Smooth muscle cell (in vitro differentiated cells): ENCODE data around the gene ALG14. TPM values are rescaled to one million over a fixed set of nuclear protein-coding genes. Genes with fewer than 3 reads are reported as not detected.
A peak's percentile ranks its signal among the peaks of the same experiment; 100 is the strongest.

Source experiments
- DNase-seq: peaks from one replicate; lab custom pipeline; 2025; ENCODE audit not compliant: unreplicated experiment; lab: John Stamatoyannopoulos, UW
- H2AFZ ChIP-seq: fragments of 200-600 bp; sonication (generic); 2 replicates; pipeline ENCODE4 v1.6.0; 2016; ENCODE audit warnings: antibody characterized with exemption, low read depth, mild to moderate bottlenecking
- H3F3A ChIP-seq: fragments of 200-600 bp; sonication (generic); 2 replicates; pipeline ENCODE4 v1.6.0; 2017; ENCODE audit warnings: antibody characterized with exemption, low read depth
- H3K27ac ChIP-seq: fragments of 200-600 bp; sonication (generic); 2 replicates; pipeline ENCODE4 v1.5.1; 2016; ENCODE audit warnings: low read depth, mild to moderate bottlenecking
- H3K27me3 ChIP-seq: fragments of 200-600 bp; sonication (generic); 2 replicates; pipeline ENCODE4 v1.6.1; 2016; ENCODE audit warnings: low read depth, mild to moderate bottlenecking
- H3K36me3 ChIP-seq: fragments of 200-600 bp; sonication (generic); 2 replicates; pipeline ENCODE4 v1.5.1; 2016; ENCODE audit warnings: low read depth
- H3K4me1 ChIP-seq: fragments of 200-600 bp; sonication (generic); 2 replicates; pipeline ENCODE4 v1.5.1; 2016; ENCODE audit warnings: low read depth
- H3K4me2 ChIP-seq: fragments of 200-600 bp; sonication (generic); 2 replicates; pipeline ENCODE4 v1.6.0; 2016; ENCODE audit warnings: mild to moderate bottlenecking
- H3K4me3 ChIP-seq: fragments of 200-600 bp; sonication (generic); 2 replicates; pipeline ENCODE4 v1.5.1; 2016; ENCODE audit warnings: mild to moderate bottlenecking
- H3K79me2 ChIP-seq: fragments of 200-600 bp; sonication (generic); 2 replicates; pipeline ENCODE4 v1.6.0; 2016; ENCODE audit warnings: low read depth, mild to moderate bottlenecking
- H3K9ac ChIP-seq: fragments of 200-600 bp; sonication (generic); 2 replicates; pipeline ENCODE4 v1.6.0; 2016; ENCODE audit warnings: low read depth
- H3K9me3 ChIP-seq: fragments of 200-600 bp; sonication (generic); replicated peaks from 2 replicates; pipeline ENCODE4 v1.5.1; 2016; ENCODE audit warnings: low read depth
- H4K20me1 ChIP-seq: fragments of 200-600 bp; sonication (generic); 2 replicates; pipeline ENCODE4 v1.6.0; 2016; ENCODE audit warnings: low read depth
- WGBS: methylation state at CpG from one replicate; pipeline ENCODE4 v1.1.7; 2016; ENCODE audit warnings: low lambda C conversion rate; 5-methylcytosine and 5-hydroxymethylcytosine counted together
- polyA plus RNA-seq: library from polyadenylated mRNA; unstranded; fragments of >200 nt; fragmentation: Nextera tagmentation; extraction: Ambion mirVana; gene quantifications from 2 replicates; pipeline ENCODE4 v1.2.1, GENCODE V29; 2016
- total RNA-seq: library from RNA; depleted of rRNA; stranded (reverse); fragments of >200 nt; gene quantifications from 2 replicates; pipeline ENCODE4 v1.2.3, GENCODE V29; 2014
- TF ChIP-seq, protein P1 (sequence below): fragments of 200-600 bp; sonication (generic); IDR thresholded peaks from 2 replicates; pipeline ENCODE4 v1.5.1; 2017; ENCODE audit warnings: borderline replicate concordance, mild to moderate bottlenecking, antibody characterized with exemption; ENCODE audit not compliant: insufficient read depth, poor library complexity, severe bottlenecking

The ALG14 gene
- total and polyA plus RNA-seq, 2 experiments from 2014 or later: 2.4 to 5.5 TPM

DNA sequence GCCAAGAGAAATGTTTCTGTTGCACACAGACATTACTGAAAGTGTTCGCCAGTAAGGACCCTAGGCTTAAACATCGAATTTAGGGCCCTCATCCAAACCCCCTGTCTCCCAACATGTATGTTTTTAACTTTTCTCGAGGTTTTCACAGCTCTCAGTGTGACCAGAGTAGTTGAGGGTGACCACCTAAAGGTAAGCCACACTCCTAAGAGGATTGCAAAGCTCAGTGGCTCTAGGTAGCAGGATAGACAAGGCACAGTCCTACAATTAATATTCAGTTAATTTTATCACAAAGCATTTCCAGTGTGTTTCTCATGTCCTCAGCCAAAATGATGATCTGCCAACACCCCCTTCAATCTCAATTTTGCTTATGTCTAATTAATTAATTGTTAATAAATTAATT, 695 bp upstream of the ALG14 start:
- TF ChIP-seq, protein P1, sequence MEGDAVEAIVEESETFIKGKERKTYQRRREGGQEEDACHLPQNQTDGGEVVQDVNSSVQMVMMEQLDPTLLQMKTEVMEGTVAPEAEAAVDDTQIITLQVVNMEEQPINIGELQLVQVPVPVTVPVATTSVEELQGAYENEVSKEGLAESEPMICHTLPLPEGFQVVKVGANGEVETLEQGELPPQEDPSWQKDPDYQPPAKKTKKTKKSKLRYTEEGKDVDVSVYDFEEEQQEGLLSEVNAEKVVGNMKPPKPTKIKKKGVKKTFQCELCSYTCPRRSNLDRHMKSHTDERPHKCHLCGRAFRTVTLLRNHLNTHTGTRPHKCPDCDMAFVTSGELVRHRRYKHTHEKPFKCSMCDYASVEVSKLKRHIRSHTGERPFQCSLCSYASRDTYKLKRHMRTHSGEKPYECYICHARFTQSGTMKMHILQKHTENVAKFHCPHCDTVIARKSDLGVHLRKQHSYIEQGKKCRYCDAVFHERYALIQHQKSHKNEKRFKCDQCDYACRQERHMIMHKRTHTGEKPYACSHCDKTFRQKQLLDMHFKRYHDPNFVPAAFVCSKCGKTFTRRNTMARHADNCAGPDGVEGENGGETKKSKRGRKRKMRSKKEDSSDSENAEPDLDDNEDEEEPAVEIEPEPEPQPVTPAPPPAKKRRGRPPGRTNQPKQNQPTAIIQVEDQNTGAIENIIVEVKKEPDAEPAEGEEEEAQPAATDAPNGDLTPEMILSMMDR: no peak
- 25% methylated on average over 3 of the region's 3 CpGs for WGBS
- Histone ChIP-seq H4K20me1 (no peaks in the 10 kb centered on the region), H3K4me1 (peaks cover 4% of the 10 kb centered on the region), H3K27me3 (peaks cover 4% of the 10 kb centered on the region), H3K4me3 (peak overlapping the region; percentile 61), H3K79me2 (no peaks in the 10 kb centered on the region), H3F3A (no peaks in the 10 kb centered on the region), H2AFZ (peak overlapping the region; percentile 99), H3K27ac (peak overlapping the region; percentile 27), H3K9ac (peak overlapping the region; percentile 45), H3K36me3 (no peaks in the 10 kb centered on the region), H3K4me2 (peak overlapping the region; percentile 86), H3K9me3 (no peaks in the 10 kb centered on the region)
- DNase-seq: no peak

DNA sequence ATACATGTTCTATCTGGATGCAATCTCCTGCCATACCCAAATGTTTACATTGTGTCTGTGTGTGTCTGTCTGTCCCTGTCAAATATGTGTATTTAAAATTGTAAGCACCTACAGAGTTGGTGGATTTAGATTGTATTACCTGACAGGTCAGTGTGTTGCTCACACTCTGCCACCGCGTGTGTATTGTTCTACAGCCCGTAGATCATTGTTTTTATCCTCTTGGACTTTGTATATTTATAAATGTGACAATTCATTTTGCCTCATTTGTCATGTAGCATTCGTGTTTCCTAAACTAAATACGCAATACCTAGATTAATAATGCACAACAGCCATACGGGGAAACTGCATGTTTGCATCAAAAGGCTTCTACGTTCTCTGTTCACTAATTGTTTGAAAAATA, 634 bp downstream of the ALG14 start:
- peak overlapping the region; percentile 61 for H3K4me3 ChIP-seq
- H3K9me3 ChIP-seq: no peaks in the 10 kb centered on the region
- peak overlapping the region; percentile 86 for H3K4me2 ChIP-seq
- H3K27me3 ChIP-seq: no peaks in the 10 kb centered on the region
- H3F3A ChIP-seq: no peaks in the 10 kb centered on the region
- peak overlapping the region; percentile 30 for H3K9ac ChIP-seq
- peak overlapping the region; percentile 99 for H2AFZ ChIP-seq
- peak overlapping the region; percentile 27 for H3K27ac ChIP-seq
- no peaks in the 10 kb centered on the region for H3K79me2 ChIP-seq
- peaks cover 4% of the 10 kb centered on the region for H3K4me1 ChIP-seq
- 26% methylated on average over 7 of the region's 7 CpGs for WGBS
- no peaks in the 10 kb centered on the region for H3K36me3 ChIP-seq
- no peak for DNase-seq
- no peaks in the 10 kb centered on the region for H4K20me1 ChIP-seq
- TF ChIP-seq, protein P1: no peak

DNA sequence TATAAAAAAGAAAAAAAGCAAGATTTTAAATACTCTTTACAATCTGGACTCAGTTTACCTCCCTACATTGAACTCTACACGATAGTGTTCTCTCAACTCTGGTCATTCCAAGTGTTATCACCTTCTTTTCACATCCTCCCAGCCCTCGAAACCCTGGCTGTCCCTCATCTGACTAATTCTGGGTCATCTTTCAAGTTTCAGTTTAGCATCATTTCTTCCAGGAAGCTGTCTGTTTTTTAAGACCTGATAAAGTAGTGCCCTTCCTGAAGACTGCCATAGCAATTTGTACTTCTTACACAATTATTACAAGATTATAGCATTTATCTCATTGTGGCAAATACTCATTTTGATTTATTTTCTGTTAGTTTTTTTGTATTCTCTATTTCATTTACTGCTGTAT, 1.2 kb downstream of the ALG14 start:
- Histone ChIP-seq H3K27ac (no peak overlapping the region), H3K4me1 (peaks cover 4% of the 10 kb centered on the region), H3K36me3 (no peaks in the 10 kb centered on the region), H3K9me3 (no peaks in the 10 kb centered on the region), H3K4me2 (peak overlapping the region; percentile 86), H4K20me1 (no peaks in the 10 kb centered on the region), H3K27me3 (no peaks in the 10 kb centered on the region), H3K4me3 (peak overlapping the region; percentile 61), H3K79me2 (no peaks in the 10 kb centered on the region), H3F3A (no peaks in the 10 kb centered on the region), H3K9ac (no peak overlapping the region), H2AFZ (peak overlapping the region; percentile 99)
- TF ChIP-seq, protein P1: no peak
- WGBS: 68% methylated on average over 2 of the region's 2 CpGs
- no peak for DNase-seq

DNA sequence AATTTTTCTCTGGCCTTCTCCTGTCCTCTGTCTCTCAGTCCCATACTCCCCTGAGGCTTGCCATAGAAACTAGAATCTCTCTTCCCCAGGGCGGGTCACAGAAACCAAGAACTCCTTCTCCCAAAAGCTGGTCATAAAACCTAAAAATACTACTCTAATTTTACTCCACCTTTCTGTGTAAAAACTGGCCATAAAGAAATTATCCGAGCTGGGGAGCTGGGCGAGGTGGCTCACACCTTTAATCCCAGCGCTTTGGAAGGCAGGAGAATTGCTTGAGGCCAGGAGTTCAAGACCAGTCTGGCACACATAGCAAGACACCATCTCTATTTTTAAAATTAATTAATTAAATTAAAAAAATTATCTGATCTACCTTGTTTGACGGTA, 3.0 kb downstream of the ALG14 start:
- no peak overlapping the region for H2AFZ ChIP-seq
- TF ChIP-seq, protein P1: no peak
- H3K79me2 ChIP-seq: no peaks in the 10 kb centered on the region
- H3K4me1 ChIP-seq: peaks cover 4% of the 10 kb centered on the region
- DNase-seq: no peak
- H3K9me3 ChIP-seq: no peaks in the 10 kb centered on the region
- H3K27ac ChIP-seq: no peak overlapping the region
- no peak overlapping the region for H3K4me2 ChIP-seq
- no peak overlapping the region for H3K9ac ChIP-seq
- no peaks in the 10 kb centered on the region for H4K20me1 ChIP-seq
- 98% methylated on average over 5 of the region's 5 CpGs for WGBS
- H3K36me3 ChIP-seq: no peaks in the 10 kb centered on the region
- no peak overlapping the region for H3K4me3 ChIP-seq
- no peaks in the 10 kb centered on the region for H3F3A ChIP-seq
- no peaks in the 10 kb centered on the region for H3K27me3 ChIP-seq
